Measurements from ENCODE around the gene ELL2.
A peak's percentile ranks its signal among the peaks of the same experiment; 100 is the strongest.

Gene ELL2

GRCh38 chr5:95946451-95946850, 15.2 kb downstream of the ELL2 start:
- no peak overlapping the region for H3K27ac ChIP-seq (ENCODE audit: poor library complexity, severe bottlenecking)
- no peak overlapping the region for H3K4me3 ChIP-seq (ENCODE audit: severe bottlenecking)
- no peak for ATAC-seq (ENCODE audit: low read depth)
- H3K36me3 ChIP-seq (ENCODE audit: low read depth): peaks cover 92% of the 10 kb centered on the region
- peaks cover 3% of the 10 kb centered on the region for H3K9me3 ChIP-seq (ENCODE audit: severe bottlenecking)
- TF ChIP-seq CTCF (IDR thresholded peaks at IDR 0.05; ENCODE audit: poor library complexity, severe bottlenecking): no peak
- H3K4me1 ChIP-seq (ENCODE audit: insufficient read depth, poor library complexity, severe bottlenecking): peaks cover 61% of the 10 kb centered on the region
- DNase-seq (ENCODE audit: low spot score): no peak
- H3K27me3 ChIP-seq (ENCODE audit: insufficient read depth, poor library complexity, severe bottlenecking): no peaks in the 10 kb centered on the region

- Histone ChIP-seq H3K36me3 (ENCODE audit: low read depth) (peaks cover 98% of the 10 kb centered on the region), H3K4me1 (ENCODE audit: insufficient read depth, poor library complexity, severe bottlenecking) (peaks cover 38% of the 10 kb centered on the region), H3K27me3 (ENCODE audit: insufficient read depth, poor library complexity, severe bottlenecking) (no peaks in the 10 kb centered on the region), H3K9me3 (ENCODE audit: severe bottlenecking) (no peaks in the 10 kb centered on the region), H3K27ac (ENCODE audit: poor library complexity, severe bottlenecking) (peak overlapping the region; percentile 8), H3K4me3 (ENCODE audit: severe bottlenecking) (no peak overlapping the region)
- DNase-seq (ENCODE audit: low spot score) (no peak), ATAC-seq (ENCODE audit: low read depth) (no peak)
- TF ChIP-seq CTCF (IDR thresholded peaks at IDR 0.05; ENCODE audit: poor library complexity, severe bottlenecking): no peak
Measured at GRCh38 chr5:95942968-95943367, 18.7 kb downstream of the ELL2 start.

- Histone ChIP-seq H3K27ac (ENCODE audit: poor library complexity, severe bottlenecking) (no peak overlapping the region), H3K4me3 (ENCODE audit: severe bottlenecking) (no peak overlapping the region), H3K4me1 (ENCODE audit: insufficient read depth, poor library complexity, severe bottlenecking) (peaks cover 33% of the 10 kb centered on the region), H3K27me3 (ENCODE audit: insufficient read depth, poor library complexity, severe bottlenecking) (no peaks in the 10 kb centered on the region), H3K36me3 (ENCODE audit: low read depth) (peaks cover 98% of the 10 kb centered on the region), H3K9me3 (ENCODE audit: severe bottlenecking) (no peaks in the 10 kb centered on the region)
- DNase-seq (ENCODE audit: low spot score) (no peak), ATAC-seq (ENCODE audit: low read depth) (no peak)
- no peak for TF ChIP-seq CTCF (IDR thresholded peaks at IDR 0.05; ENCODE audit: poor library complexity, severe bottlenecking)
Measured at GRCh38 chr5:95942414-95942813, 19.2 kb downstream of the ELL2 start.

GRCh38 chr5:95941756-95942155, 19.9 kb downstream of the ELL2 start:
- DNase-seq (ENCODE audit: low spot score) (no peak), ATAC-seq (ENCODE audit: low read depth) (no peak)
- H3K27ac ChIP-seq (ENCODE audit: poor library complexity, severe bottlenecking): peak overlapping the region; percentile 5
- TF ChIP-seq CTCF (IDR thresholded peaks at IDR 0.05; ENCODE audit: poor library complexity, severe bottlenecking): no peak
- H3K4me3 ChIP-seq (ENCODE audit: severe bottlenecking): no peak overlapping the region
- no peaks in the 10 kb centered on the region for H3K9me3 ChIP-seq (ENCODE audit: severe bottlenecking)
- H3K4me1 ChIP-seq (ENCODE audit: insufficient read depth, poor library complexity, severe bottlenecking): peaks cover 26% of the 10 kb centered on the region
- peaks cover 98% of the 10 kb centered on the region for H3K36me3 ChIP-seq (ENCODE audit: low read depth)
- no peaks in the 10 kb centered on the region for H3K27me3 ChIP-seq (ENCODE audit: insufficient read depth, poor library complexity, severe bottlenecking)

GRCh38 chr5:95940758-95941682, 20.6 kb downstream of the ELL2 start:
- TF ChIP-seq CTCF (IDR thresholded peaks at IDR 0.05; ENCODE audit: poor library complexity, severe bottlenecking): no peak
- ATAC-seq (ENCODE audit: low read depth) (no peak), DNase-seq (ENCODE audit: low spot score) (no peak)
- H3K36me3 ChIP-seq (ENCODE audit: low read depth): peaks cover 100% of the 10 kb centered on the region
- H3K27me3 ChIP-seq (ENCODE audit: insufficient read depth, poor library complexity, severe bottlenecking): no peaks in the 10 kb centered on the region
- peak overlapping the region; percentile 5 for H3K27ac ChIP-seq (ENCODE audit: poor library complexity, severe bottlenecking)
- no peak overlapping the region for H3K4me3 ChIP-seq (ENCODE audit: severe bottlenecking)
- H3K4me1 ChIP-seq (ENCODE audit: insufficient read depth, poor library complexity, severe bottlenecking): peaks cover 30% of the 10 kb centered on the region
- no peaks in the 10 kb centered on the region for H3K9me3 ChIP-seq (ENCODE audit: severe bottlenecking)
